ENCODE measurements around the gene ART1.

ART1 gene

GRCh38 chr11:3703383-3703782 lies 58.5 kb downstream of the ART1 start:
- Histone ChIP-seq H3K4me1 (ENCODE audit: insufficient read depth, poor library complexity, severe bottlenecking) (no peaks in the 10 kb centered on the region), H3K27me3 (ENCODE audit: insufficient read depth, poor library complexity, severe bottlenecking) (no peaks in the 10 kb centered on the region), H3K27ac (ENCODE audit: poor library complexity, severe bottlenecking) (no peak overlapping the region), H3K36me3 (ENCODE audit: low read depth) (peaks cover 94% of the 10 kb centered on the region), H3K4me3 (ENCODE audit: severe bottlenecking) (no peak overlapping the region), H3K9me3 (ENCODE audit: severe bottlenecking) (no peaks in the 10 kb centered on the region)
- DNase-seq (ENCODE audit: low spot score): no peak
- TF ChIP-seq CTCF (IDR thresholded peaks at IDR 0.05; ENCODE audit: poor library complexity, severe bottlenecking): no peak
- ATAC-seq (ENCODE audit: low read depth): no peak

GRCh38 chr11:3707176-3707575 lies 62.2 kb downstream of the ART1 start:
- Histone ChIP-seq H3K9me3 (ENCODE audit: severe bottlenecking) (no peaks in the 10 kb centered on the region), H3K4me3 (ENCODE audit: severe bottlenecking) (no peak overlapping the region), H3K27ac (ENCODE audit: poor library complexity, severe bottlenecking) (no peak overlapping the region), H3K27me3 (ENCODE audit: insufficient read depth, poor library complexity, severe bottlenecking) (no peaks in the 10 kb centered on the region), H3K36me3 (ENCODE audit: low read depth) (peaks cover 89% of the 10 kb centered on the region), H3K4me1 (ENCODE audit: insufficient read depth, poor library complexity, severe bottlenecking) (no peaks in the 10 kb centered on the region)
- DNase-seq (ENCODE audit: low spot score): no peak
- ATAC-seq (ENCODE audit: low read depth): no peak
- no peak for TF ChIP-seq CTCF (IDR thresholded peaks at IDR 0.05; ENCODE audit: poor library complexity, severe bottlenecking)

GRCh38 chr11:3709977-3710376 lies 65.0 kb downstream of the ART1 start:
- H3K27ac ChIP-seq (ENCODE audit: poor library complexity, severe bottlenecking): no peak overlapping the region
- no peak overlapping the region for H3K4me3 ChIP-seq (ENCODE audit: severe bottlenecking)
- ATAC-seq (ENCODE audit: low read depth) (no peak), DNase-seq (ENCODE audit: low spot score) (no peak)
- peaks cover 89% of the 10 kb centered on the region for H3K36me3 ChIP-seq (ENCODE audit: low read depth)
- H3K9me3 ChIP-seq (ENCODE audit: severe bottlenecking): no peaks in the 10 kb centered on the region
- TF ChIP-seq CTCF (IDR thresholded peaks at IDR 0.05; ENCODE audit: poor library complexity, severe bottlenecking): no peak
- no peaks in the 10 kb centered on the region for H3K27me3 ChIP-seq (ENCODE audit: insufficient read depth, poor library complexity, severe bottlenecking)
- no peaks in the 10 kb centered on the region for H3K4me1 ChIP-seq (ENCODE audit: insufficient read depth, poor library complexity, severe bottlenecking)

- no peak for TF ChIP-seq CTCF (IDR thresholded peaks at IDR 0.05; ENCODE audit: poor library complexity, severe bottlenecking)
- Histone ChIP-seq H3K27ac (ENCODE audit: poor library complexity, severe bottlenecking) (no peak overlapping the region), H3K36me3 (ENCODE audit: low read depth) (peaks cover 89% of the 10 kb centered on the region), H3K9me3 (ENCODE audit: severe bottlenecking) (no peaks in the 10 kb centered on the region), H3K4me1 (ENCODE audit: insufficient read depth, poor library complexity, severe bottlenecking) (no peaks in the 10 kb centered on the region), H3K27me3 (ENCODE audit: insufficient read depth, poor library complexity, severe bottlenecking) (no peaks in the 10 kb centered on the region), H3K4me3 (ENCODE audit: severe bottlenecking) (no peak overlapping the region)
- no peak for ATAC-seq (ENCODE audit: low read depth)
- DNase-seq (ENCODE audit: low spot score): no peak
These were observed 65.7 kb downstream of the ART1 start for GRCh38 chr11:3710485-3711259.

GRCh38 chr11:3712274-3712673 lies 67.3 kb downstream of the ART1 start:
- TF ChIP-seq CTCF (IDR thresholded peaks at IDR 0.05; ENCODE audit: poor library complexity, severe bottlenecking): no peak
- Histone ChIP-seq H3K36me3 (ENCODE audit: low read depth) (peaks cover 89% of the 10 kb centered on the region), H3K9me3 (ENCODE audit: severe bottlenecking) (no peaks in the 10 kb centered on the region), H3K27ac (ENCODE audit: poor library complexity, severe bottlenecking) (no peak overlapping the region), H3K4me1 (ENCODE audit: insufficient read depth, poor library complexity, severe bottlenecking) (no peaks in the 10 kb centered on the region), H3K4me3 (ENCODE audit: severe bottlenecking) (no peak overlapping the region), H3K27me3 (ENCODE audit: insufficient read depth, poor library complexity, severe bottlenecking) (no peaks in the 10 kb centered on the region)
- DNase-seq (ENCODE audit: low spot score): no peak
- no peak for ATAC-seq (ENCODE audit: low read depth)

Data from RWPE2 (cell line).